HEK293T (cell line): ENCODE data around the gene METTL22.
A peak's percentile ranks its signal among the peaks of the same experiment; 100 is the strongest.

Experiments
- ARNT ChIP-seq: fragments of 450-650 bp; IDR thresholded peaks from 2 replicates; pipeline ENCODE4 v1.6.1; 2017; ENCODE audit warnings: mild to moderate bottlenecking
- FOXA1 ChIP-seq: fragments of 450-650 bp; IDR thresholded peaks from 2 replicates; pipeline ENCODE4 v1.6.1; 2016; ENCODE audit warnings: mild to moderate bottlenecking
- NFRKB ChIP-seq: fragments of 450-650 bp; IDR thresholded peaks from 2 replicates; pipeline ENCODE4 v1.6.1; 2016; ENCODE audit warnings: mild to moderate bottlenecking, moderate library complexity
- SP1 ChIP-seq: fragments of 450-650 bp; IDR thresholded peaks from 2 replicates; pipeline ENCODE4 v1.6.1; 2017
- TF ChIP-seq, protein P1 (sequence below): fragments of 450-650 bp; IDR thresholded peaks from 2 replicates; pipeline ENCODE4 v1.6.1; 2016

GRCh38 chr16:8660841-8661301 is 39.4 kb downstream of the METTL22 start:
- no peak for TF ChIP-seq FOXA1
- TF ChIP-seq NFRKB = no peak
- peak; percentile 57; the same call in 1 of the 2 replicates for TF ChIP-seq ARNT
- TF ChIP-seq, protein P1, sequence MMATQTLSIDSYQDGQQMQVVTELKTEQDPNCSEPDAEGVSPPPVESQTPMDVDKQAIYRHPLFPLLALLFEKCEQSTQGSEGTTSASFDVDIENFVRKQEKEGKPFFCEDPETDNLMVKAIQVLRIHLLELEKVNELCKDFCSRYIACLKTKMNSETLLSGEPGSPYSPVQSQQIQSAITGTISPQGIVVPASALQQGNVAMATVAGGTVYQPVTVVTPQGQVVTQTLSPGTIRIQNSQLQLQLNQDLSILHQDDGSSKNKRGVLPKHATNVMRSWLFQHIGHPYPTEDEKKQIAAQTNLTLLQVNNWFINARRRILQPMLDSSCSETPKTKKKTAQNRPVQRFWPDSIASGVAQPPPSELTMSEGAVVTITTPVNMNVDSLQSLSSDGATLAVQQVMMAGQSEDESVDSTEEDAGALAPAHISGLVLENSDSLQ = no peak
- no peak for TF ChIP-seq SP1
